GM13976 (cell line): ENCODE measurements around the gene PDIA5.

Experiments
- DNase-seq: peaks from one replicate; pipeline ENCODE4 v3.0.0; 2012; ENCODE audit warnings: low spot score
- in situ Hi-C: fragments of 300-500 bp; cut with MboI; formaldehyde crosslinking; loops from one replicate; pipeline ENCODE4 v1.12.0; 2022; ENCODE audit warnings: low sequenced_read_pairs, mixed read lengths, inconsistent platforms; ENCODE audit not compliant: unreplicated experiment
- TF ChIP-seq, protein P1 (sequence below): IDR thresholded peaks from 2 replicates; pipeline ENCODE4 v1.5.1; 2012; ENCODE audit warnings: borderline replicate concordance, mild to moderate bottlenecking; ENCODE audit not compliant: insufficient read depth; ENCODE audit errors: extremely low read depth, missing control alignments, control extremely low read depth

PDIA5 gene

GRCh38 chr3:123061856-123062255 lies 5.0 kb upstream of the PDIA5 start:
- no peak for DNase-seq
- in situ Hi-C loops = no loop called here
- TF ChIP-seq, protein P1, sequence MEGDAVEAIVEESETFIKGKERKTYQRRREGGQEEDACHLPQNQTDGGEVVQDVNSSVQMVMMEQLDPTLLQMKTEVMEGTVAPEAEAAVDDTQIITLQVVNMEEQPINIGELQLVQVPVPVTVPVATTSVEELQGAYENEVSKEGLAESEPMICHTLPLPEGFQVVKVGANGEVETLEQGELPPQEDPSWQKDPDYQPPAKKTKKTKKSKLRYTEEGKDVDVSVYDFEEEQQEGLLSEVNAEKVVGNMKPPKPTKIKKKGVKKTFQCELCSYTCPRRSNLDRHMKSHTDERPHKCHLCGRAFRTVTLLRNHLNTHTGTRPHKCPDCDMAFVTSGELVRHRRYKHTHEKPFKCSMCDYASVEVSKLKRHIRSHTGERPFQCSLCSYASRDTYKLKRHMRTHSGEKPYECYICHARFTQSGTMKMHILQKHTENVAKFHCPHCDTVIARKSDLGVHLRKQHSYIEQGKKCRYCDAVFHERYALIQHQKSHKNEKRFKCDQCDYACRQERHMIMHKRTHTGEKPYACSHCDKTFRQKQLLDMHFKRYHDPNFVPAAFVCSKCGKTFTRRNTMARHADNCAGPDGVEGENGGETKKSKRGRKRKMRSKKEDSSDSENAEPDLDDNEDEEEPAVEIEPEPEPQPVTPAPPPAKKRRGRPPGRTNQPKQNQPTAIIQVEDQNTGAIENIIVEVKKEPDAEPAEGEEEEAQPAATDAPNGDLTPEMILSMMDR = no peak

DNA sequence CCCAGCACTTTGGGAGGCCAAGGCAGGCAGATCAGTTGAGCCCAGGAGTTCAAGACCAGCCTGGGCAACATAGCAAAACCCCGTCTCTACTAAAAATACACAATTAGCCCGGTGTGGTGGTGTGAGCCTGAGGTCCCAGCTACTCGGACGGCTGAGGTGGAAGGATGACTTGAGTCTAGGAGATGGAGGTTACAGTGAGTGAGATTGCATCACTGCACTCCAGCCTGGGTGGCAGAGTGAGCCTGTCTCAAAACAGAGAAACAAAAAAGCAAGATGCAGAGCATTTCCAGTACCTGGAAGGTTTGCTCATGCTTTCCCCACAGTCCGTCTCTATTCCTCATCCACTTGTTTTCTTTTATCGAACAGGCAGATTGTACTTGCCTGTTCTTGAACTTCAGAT lies 3.8 kb upstream of the PDIA5 start:
- in situ Hi-C loops = no loop called here
- DNase-seq = no peak
- TF ChIP-seq, protein P1 = no peak

DNA sequence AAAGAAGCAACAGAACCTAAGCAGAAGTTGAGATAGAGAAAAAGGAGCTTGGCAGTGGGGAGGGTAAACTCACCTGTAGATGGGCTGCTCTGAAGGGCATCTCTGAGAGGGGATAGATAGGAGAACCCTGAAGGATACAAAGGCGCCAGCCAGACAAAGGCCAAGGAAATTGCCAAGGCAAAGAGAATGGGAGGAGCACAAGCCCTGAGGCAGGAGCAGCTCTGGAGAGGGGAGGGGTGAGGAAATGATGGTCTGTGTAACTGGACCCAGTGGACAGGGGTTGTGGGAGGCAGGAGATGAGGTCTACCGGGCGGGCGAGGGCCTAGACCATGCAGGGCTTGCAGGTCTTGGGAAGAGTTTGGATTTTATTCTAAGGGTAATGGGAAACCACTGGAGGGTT lies 2.3 kb upstream of the PDIA5 start:
- in situ Hi-C loops = no loop called here
- no peak for DNase-seq

DNA sequence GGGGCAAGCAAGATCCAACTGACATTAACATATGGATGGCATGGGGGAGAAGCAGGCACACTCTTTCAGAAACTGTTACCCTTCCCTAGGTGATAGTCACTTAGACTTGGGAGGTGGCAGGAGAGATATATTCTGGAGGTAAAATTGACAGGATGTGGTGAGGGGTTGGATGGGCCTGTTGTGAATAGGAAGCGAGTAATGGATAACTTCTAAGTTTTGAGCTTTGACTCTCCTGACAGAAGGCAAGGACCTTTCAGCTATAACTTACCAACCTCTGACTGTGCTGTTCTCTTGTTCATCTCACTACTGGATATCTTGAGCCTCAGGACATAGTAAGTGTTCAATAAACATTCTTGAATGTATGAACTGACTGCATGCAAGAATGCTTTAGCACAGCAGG lies 1.9 kb upstream of the PDIA5 start:
- no peak for DNase-seq
- in situ Hi-C loops = no loop called here
- TF ChIP-seq, protein P1 = no peak

More for the DNA sequence above, 2.3 kb upstream of the PDIA5 start:
- TF ChIP-seq, protein P1 = no peak

DNA sequence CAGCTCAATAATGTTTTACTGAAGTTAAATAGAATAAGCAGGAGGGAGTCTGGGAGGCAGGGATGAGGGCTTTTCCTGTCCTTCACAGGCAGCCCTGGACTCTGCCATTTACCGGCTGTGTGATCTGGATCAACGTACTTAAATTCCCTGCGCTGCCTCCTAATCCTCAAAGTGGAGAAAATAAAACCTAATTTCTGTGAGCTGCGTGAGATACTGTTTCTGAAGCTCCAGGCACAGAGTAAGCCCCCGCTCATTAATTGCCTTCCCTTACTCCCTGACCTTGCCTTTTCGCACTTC lies 278 bp upstream of the PDIA5 start:
- TF ChIP-seq, protein P1 = no peak
- in situ Hi-C loops = no loop called here
- DNase-seq = no peak

DNA sequence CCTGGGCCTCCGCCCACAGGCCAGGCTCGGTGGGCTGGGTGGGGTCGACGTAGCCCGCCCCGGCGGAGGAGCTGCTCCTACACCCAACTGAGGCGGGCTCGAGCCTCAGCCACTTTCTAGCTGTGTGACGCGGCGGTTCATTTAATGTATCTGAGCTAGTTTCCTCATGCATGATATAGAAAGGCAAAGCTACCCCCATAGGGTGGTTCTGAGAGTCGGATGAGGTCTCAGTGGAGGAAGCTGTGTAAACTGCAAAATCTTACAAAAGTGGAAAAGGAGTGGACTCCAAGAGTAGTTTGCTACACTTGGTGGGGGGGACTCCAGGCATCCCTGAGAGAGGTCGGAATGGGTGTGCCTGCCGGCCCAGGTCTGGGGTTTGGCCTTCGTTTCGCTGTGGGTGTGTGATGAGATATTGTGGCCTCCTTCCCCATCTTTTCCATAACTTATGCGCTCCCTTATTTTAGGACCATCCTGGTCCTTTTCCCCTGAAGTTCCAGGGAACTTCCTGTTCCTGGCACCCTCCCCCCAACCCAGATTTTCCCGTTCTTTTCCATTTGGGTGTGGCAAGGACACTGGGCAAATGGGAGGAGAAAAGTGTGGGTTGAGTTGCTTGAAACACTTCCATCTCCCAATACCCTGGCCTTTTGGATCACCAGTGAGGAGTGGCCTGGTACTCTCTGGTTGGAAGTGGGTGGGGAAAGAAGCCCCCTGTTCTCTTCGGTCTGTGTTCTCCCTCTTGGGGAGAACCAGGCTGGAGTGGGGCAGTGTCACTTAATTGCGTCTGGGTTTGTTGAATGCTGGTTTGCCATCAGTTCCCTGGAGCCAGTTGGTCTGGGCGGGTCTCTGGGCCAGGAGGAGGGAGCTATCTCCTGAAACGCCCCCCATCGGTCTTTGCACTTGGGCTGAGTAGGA lies 1.1 kb downstream of the PDIA5 start:
- no peak for DNase-seq
- in situ Hi-C loops = no loop called here
- TF ChIP-seq, protein P1 = no peak
